ENCODE results near the gene FN3K.

Gene FN3K

GRCh38 chr17:82734987-82735866 lies at the start of gene FN3K:
Gene FN3K (plus strand): TSS chr17:82735615. CDS start chr17:82735637, 22 bp downstream.
- peak; percentile 42 for DNase-seq

DNA sequence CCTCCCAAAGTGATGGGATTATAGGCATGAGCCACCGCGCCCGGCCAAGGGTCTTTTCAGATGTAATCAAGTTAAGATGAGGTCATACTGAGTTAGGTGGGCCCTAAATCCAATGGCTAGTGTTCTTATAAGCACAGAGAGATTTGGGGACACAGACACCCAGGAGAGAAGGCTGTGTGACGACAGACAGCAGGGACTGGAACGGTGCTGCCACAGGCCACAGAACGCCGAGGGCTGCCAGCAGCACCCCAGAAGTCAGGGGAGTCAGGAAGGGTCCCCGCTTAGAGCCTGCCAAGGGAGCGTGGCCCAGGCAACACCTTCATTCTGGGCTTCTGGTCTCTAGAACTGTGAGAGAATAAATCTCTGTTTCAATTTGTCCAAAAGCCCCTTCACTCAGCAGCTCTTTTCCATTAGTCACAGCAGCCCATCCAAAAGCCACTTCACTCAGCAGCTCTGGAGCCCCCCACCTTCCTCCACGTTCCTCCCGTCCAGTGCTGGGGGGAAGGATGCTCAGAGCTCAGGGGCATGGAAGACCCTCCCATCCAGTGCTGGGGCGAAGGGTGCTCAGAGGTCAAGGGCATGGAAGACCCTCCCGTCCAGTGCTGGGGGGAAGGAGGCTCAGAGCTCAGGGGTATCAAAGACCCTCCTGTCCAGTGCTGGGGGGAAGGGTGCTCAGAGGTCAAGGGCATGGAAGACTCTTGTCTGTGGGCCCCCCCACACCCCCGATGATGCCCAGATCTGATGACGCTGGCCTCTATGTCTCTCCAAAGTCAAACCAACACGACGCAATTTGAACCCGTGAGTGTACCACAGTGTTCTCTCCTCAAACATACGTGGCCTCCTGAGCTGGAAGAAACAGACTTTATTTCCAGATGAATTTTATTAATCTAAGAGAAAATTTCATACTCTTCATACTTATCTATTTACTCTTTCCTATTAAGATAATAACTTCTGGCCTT lies 48.8 kb upstream of the FN3K start:
- no peak for DNase-seq

DNA sequence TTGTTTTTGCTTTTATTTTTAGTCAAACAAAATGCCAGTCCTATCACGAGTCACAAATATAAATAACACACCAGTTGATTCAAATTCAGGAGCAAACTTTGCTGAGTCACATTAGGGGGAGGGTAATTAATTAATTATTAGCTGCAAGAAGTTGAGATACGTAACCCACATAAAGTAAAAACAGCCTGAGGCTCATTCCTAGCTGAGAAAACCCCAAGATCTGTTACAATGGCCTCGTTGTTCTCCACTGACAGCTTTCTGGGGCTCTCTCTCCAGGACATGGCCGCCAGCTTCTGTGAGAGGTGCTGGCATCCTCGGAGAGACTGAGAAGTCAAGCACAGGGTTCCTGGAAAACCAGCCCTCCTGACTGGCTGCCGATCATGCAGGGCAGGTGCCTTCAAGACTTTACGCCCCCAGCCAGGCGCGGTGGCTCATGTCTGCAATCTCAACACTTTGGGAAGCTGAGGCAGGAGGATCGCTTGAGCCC lies 48.0 kb upstream of the FN3K start:
- DNase-seq = no peak

DNA sequence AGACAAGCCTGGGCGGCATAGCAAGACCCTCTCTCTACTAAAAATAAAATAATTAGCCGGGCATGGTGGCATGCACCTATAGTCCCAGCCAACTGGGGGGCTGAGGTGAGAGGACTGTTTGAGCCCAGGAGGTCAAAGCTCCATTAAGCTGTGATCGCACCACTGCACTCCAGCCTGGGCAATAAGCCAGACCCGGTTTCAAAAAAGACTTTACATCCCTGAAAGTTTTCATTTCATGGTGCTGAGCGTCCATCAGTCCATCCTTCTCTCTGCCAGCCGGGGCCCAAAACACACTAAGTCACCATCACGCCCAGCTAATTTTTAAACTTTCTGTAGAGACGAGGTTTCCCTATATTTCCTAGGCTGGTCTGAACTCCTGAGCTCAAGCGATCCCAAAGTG lies 47.5 kb upstream of the FN3K start:
- no peak for DNase-seq

DNA sequence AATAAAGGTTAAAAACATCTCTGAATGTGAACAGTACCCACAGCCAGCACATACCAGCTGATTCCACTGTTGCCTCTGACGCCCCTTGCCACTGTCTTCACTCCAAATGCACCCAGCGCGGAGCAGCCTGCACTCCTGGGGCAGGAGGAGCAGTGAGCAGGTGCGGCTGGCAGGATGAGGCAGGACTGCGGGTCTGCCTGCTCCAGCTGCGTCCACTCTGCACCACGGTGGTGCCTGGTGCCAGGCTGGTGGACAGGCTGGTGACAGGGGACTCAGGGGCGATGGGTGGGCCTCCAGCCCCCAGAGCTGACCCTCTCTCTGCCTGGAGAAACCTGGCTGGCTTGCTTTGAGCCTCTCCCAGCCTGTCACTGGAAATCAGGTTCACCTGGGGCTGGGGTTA lies 46.3 kb upstream of the FN3K start:
- DNase-seq = no peak

- no peak for DNase-seq
Observed at GRCh38 chr17:82690786-82691489, 44.5 kb upstream of the FN3K start.

DNA sequence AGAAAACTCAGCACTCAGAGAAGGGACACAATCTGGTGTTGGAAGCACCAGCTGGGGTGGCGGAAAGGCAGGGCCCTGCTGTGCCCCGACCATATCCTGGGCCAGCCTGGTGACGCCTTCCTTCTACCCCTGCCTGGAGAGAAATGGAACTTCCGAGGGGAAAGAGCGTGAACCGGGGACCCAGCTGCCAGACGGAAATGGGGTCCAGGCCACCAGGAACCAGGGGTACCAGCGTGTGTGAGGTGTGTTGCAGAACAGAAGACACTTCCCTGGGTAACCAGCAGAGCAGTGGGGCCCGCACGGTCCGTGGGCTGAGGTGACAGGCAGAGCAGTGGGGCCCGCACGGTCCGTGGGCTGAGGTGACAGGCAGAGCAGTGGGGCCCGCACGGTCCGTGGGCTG lies 43.7 kb upstream of the FN3K start:
- DNase-seq = no peak

DNA sequence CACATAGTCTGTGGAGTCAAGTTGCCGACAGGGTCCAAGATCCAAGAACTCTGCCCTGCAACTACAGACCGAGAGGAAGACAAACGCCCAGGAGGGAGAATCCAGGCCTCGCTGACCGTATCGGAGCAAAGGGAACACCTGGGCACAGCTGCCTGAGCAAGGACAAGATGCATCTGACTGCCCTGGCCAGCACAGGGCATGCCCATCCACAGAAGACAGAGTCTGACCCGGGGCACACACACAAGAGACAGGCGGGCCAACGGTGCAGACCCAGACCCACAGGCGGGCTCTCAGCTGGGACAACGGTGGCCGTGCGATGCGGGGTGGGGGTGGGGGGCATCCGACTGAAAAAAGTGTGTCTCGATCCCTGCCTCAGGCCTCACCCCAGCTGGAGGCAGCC lies 43.1 kb upstream of the FN3K start:
- DNase-seq = no peak

DNA sequence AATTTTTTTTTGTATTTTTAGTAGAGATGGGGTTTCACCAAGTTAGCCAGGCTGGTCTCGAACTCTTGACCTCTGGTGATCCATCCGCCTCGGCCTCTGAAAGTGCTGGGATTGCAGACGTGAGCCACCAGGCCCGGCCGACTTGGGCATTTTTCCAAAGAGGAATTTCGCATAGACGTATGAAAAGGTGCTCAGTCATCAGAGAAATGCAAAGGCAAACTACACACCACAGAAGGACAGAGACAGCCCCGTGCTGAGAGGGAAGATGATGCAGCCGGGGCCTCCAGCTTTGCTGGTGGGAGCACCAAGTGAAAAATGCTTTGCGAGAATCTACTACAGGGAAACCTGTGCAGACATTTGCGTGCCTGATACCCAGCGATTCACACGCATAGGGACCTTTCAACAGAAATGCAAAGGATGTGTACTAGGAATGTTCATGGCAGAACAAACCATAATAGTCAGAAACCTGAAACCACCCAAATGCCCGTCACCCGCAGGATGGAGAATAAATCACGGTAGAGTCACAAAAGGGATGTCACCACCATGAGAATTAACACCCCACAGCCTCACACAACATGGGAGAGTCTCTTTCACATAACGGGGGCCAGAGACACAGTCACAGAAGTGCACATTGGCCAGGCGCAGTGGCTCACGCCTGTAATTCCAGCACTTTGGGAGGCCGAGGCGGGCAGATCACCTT lies 42.1 kb upstream of the FN3K start:
- no peak for DNase-seq

- no peak for DNase-seq
Observed at GRCh38 chr17:82694647-82695046, 40.8 kb upstream of the FN3K start.

DNA sequence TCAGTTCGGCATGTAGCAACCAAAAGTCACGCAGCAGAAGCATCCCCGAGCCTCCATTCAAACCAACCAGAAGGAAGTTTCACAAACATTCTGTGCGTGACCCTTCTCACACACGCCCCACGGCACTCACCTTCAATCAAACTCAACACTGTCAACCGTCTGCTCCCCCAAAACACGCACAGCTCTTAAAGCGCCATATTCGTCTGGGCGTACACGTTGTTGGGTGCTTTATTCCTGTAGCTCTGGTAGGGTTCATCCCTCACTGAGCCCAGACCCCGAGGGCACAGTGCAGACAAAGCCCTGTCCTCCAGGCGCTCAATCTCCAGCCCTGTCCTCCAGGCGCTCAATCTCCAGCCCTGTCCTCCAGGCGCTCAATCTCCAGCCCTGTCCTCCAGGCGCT lies 39.2 kb upstream of the FN3K start:
- no peak for DNase-seq

DNA sequence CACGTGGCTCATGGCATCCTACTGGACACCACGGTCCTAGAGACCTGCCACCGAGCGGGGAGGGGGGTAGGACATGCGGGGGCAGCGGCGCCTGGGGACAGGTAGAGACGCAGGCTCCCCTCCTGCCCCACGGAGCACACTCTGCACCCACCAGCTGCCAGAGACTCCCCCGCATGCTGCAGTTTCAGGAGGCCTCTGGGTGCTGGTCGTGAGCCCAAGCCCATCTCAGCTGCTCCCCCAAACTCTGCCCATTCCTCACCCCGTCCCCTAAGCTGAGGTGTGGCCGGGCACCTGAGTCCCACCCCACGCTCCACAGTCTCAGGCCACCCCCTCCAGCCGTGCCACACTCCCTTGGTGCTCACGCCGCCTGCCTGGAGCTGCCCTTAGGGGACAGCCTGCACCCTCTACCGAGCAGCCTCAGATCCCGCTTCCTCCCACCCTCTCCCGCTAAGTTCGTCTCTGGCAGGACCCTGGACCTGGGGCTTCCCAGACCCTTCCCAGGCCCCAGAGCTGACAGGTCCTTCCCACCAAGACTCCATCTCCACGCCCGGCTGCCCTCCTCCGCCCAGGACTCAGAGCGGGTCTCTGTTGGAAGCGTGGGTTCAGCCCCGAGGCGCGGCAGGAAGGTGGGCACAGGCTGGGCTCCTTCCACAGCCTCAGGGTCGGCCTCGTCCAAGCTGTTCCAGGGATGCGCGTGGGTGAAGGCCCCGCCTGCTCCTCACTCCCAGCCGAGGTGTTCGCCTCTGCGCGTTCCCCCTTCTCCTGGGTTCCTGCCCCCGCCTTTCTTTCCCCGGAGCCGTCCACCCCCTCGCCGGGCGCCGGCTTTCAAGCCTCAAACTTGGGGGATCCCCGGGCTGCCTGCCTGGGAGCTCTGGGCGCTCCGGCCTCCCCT lies 38.3 kb upstream of the FN3K start:
- no peak for DNase-seq

DNA sequence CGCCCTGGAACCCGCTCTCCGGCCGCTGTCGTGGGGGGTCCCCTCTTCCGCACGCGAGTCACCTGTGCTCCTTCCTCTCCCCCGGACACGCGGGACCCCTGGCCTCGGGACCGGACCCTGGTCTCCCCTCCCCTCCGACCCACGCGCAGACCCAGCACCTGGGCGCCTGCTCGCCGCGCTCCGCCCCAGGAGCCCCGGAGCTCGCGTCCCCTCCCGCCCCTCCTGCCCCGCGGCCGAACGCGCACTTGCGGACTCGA lies 37.7 kb upstream of the FN3K start:
- DNase-seq = no peak

GRCh38 chr17:82698065-82698973 lies 37.1 kb upstream of the FN3K start, which contains the start of gene RAB40B:
Gene RAB40B (minus strand): TSS chr17:82698698. CDS start chr17:82698596, 102 bp downstream.
- peak; percentile 97 for DNase-seq

- DNase-seq = no peak
Observed at GRCh38 chr17:82698974-82699442, 36.4 kb upstream of the FN3K start.

DNA sequence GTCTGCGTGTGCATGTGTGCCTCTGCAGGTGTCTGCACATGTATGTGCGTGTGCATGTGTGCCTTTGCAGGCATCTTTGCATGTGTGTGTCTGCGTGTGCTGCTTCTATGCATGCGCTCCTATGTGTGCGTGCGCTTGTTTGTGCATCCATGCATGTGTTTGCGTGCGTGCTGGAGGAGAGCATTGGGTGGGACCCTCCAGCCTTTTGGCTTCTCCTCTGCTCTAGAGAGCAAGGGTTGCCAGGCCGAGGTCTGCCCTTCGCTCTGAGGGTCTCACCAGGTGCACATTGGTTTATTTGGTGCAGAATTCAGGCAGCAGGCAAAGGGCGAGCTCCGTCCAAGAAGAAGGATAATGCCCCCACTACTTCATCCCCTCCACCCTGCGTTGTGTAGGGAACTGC lies 35.9 kb upstream of the FN3K start:
- DNase-seq = no peak

GRCh38 chr17:82702231-82702927 lies 33.0 kb upstream of the FN3K start:
- DNase-seq = no peak

- no peak for DNase-seq
Observed at GRCh38 chr17:82703036-82703745, 32.2 kb upstream of the FN3K start.
